ENCODE data around the gene MORC1. TPM values are rescaled to one million over a fixed set of nuclear protein-coding genes. Genes with fewer than 3 reads are reported as not detected.
A peak's percentile ranks its signal among the peaks of the same experiment; 100 is the strongest.
"Not testable (repeated sequence)": the region's sequence is repeated elsewhere in the genome, so short reads cannot be mapped to it uniquely, and the experiment has no call there.

Gene MORC1
- total RNA-seq, 1 donor from 2014 or later, result not detected

DNA sequence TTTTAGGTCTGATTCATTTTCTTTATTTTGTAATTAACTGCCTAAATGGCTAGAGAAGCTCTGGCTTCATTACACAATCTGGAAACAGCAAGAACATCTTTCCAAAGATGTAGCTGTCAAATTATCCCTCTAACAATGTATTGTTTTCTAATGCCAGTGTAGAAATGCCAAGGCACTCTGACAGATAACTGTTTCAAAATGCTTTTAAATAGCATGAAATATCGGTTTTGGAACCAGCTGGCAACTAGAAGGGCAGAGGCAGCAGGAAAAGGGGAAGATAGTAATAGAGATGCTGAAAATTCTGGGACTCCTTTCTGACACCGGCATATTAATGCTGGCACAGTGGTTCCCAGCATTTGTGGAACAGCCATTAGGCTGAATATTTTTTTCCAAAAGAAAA is 26.1 kb downstream of the MORC1 start:
- H3K36me3 Mint-ChIP-seq (ENCODE audit: low read depth), result no peaks in the 10 kb centered on the region
- no peaks in the 10 kb centered on the region for H3K4me1 Mint-ChIP-seq (ENCODE audit: low read depth)
- no peak overlapping the region for H3K27ac Mint-ChIP-seq
- intact Hi-C loops (cut with micrococcal nuclease), result no loop called here
- H3K9me3 Mint-ChIP-seq, result no peaks in the 10 kb centered on the region
- H3K4me3 Mint-ChIP-seq, result no peak overlapping the region
- H3K27me3 Mint-ChIP-seq (ENCODE audit: insufficient read depth), result peaks cover 21% of the 10 kb centered on the region
- DNase-seq (ENCODE audit: low spot score), result no peak

DNA sequence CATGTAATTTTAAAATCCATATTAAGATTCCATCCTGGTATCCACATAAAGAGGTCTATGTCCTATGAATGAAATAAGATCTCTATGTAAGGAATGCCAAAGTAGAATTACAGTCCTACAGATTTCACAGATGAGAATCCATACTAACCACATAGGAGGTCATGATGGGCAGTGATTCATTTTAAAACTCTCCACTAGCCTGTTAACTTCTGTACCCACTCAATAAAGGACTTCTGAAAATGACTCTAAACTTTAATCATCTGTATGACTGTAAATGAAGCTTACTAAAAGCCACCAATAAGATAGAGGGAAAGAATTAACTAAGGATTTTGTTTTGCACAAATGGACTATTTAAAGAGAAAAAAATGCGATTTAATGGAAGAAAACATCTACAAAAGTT is 28.7 kb downstream of the MORC1 start:
- Mint-ChIP-seq H3K9me3 (no peaks in the 10 kb centered on the region), H3K36me3 (ENCODE audit: low read depth) (no peaks in the 10 kb centered on the region), H3K4me1 (ENCODE audit: low read depth) (no peaks in the 10 kb centered on the region), H3K27ac (no peak overlapping the region), H3K4me3 (no peak overlapping the region), H3K27me3 (ENCODE audit: insufficient read depth) (peaks cover 25% of the 10 kb centered on the region)
- intact Hi-C loops (cut with micrococcal nuclease), result no loop called here
- no peak for DNase-seq (ENCODE audit: low spot score)

DNA sequence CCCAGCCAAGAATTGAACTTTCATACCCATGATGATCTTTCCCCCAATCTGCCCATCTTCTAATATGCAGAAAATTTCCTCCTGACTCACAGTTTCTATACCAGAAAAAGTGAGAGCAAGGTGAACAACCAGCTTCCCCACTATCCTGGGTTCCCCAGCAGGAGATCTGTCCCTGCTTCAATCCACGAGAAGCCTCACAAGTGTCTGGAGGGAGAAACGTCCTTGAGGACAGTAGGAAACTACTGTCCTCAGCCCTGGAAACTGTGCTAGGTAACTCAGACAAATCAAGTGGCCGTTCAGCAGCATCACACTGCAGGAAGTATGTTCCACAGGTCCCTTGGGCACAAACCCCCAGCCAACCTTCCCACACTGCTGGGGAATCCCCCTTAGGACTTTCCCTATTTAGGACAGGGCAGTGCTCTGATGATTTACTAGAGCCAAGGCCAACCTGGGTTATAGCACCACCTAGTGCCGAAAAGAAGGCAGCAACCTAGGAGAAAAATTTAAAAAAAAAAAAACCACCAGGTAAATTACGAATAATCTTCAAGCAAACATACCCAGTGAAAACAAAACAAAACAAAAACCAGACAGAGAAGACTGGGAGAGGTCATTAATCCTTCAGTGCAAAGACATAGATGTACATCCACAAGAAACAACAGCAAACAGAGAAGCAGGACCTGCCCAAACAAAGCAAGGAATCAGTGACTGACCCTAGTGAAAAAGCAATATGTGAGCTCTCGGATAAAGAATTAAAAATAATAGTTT is 36.0 kb downstream of the MORC1 start:
- Mint-ChIP-seq H3K4me1 (ENCODE audit: low read depth) (peaks cover 5% of the 10 kb centered on the region), H3K27ac (no peak overlapping the region), H3K9me3 (no peaks in the 10 kb centered on the region), H3K27me3 (ENCODE audit: insufficient read depth) (peaks cover 30% of the 10 kb centered on the region), H3K36me3 (ENCODE audit: low read depth) (no peaks in the 10 kb centered on the region), H3K4me3 (no peak overlapping the region)
- no peak for DNase-seq (ENCODE audit: low spot score)
- intact Hi-C loops (cut with micrococcal nuclease), result loop anchor here (1.0 to 5.0 kb wide), 5 partner anchors 32 to 593 kb away; no protein-coding TSS in a partner anchor

DNA sequence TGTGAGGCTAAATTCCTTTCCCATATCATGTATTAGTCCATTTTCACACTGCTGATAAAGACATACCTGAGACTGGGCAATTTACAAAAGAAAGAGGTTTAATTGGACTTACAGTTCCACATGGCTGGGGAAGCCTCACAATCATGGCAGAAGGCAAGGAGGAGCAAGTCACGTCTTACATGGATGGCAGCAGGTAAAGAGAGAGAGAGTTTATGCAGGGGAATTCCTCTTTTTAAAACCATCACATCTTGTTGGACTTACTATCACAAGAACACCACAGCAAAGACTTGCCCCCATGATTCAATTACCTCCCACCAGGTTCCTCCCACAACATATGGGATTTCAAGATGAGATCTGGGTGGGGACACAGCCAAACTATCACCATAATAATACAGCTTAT is 37.8 kb downstream of the MORC1 start:
- intact Hi-C loops (cut with micrococcal nuclease), result loop anchor here (5.0 kb wide), 1 partner anchor 163 kb away; no protein-coding TSS in a partner anchor
- peaks cover 29% of the 10 kb centered on the region for H3K27me3 Mint-ChIP-seq (ENCODE audit: insufficient read depth)
- H3K27ac Mint-ChIP-seq; H3K4me3 Mint-ChIP-seq; H3K36me3 Mint-ChIP-seq (ENCODE audit: low read depth); H3K4me1 Mint-ChIP-seq (ENCODE audit: low read depth); H3K9me3 Mint-ChIP-seq; DNase-seq (ENCODE audit: low spot score): not testable (repeated sequence)

DNA sequence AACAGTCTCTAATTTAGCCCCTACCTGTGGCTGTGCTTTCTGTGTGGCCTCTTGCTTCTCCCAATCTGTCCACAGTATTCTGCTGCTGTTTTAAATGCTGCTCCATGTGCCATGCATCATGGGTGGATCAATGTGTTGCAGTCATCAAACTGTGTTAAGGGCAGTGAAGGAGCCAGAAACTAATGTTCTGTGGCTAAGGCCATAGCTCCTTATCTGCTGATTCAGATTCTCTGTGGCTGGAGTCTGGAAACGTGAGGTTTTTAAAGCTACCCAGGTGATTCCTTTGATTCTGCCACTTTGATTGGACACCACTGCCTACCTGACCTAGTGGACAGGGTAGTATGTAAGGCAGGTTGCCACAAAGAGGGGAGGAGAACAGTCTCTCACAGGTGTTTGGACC is 44.8 kb downstream of the MORC1 start:
- Mint-ChIP-seq H3K9me3 (no peaks in the 10 kb centered on the region), H3K27ac (no peak overlapping the region), H3K4me3 (no peak overlapping the region), H3K4me1 (ENCODE audit: low read depth) (peaks cover 11% of the 10 kb centered on the region), H3K36me3 (ENCODE audit: low read depth) (no peaks in the 10 kb centered on the region), H3K27me3 (ENCODE audit: insufficient read depth) (peaks cover 13% of the 10 kb centered on the region)
- intact Hi-C loops (cut with micrococcal nuclease), result no loop called here
- DNase-seq (ENCODE audit: low spot score), result no peak

DNA sequence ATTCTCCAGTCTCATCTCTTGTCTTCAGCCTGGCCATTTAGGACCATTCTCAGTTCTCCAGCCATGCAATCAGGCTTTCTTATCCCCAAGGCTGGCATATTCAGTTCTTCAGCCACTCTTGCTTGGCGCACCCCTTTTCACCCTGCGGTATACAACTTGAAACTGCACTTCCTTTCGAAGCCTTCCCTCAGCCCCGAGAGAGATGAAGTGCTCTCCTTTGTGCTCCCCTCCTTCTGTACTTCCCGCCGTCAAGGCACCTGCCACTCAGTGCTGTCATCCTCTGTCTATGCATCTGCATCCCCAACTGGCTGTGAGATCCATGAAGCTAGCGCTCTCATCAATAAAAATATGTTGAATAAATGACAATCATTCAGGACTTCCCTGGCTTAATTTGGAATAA is 45.7 kb downstream of the MORC1 start:
- Mint-ChIP-seq H3K27me3 (ENCODE audit: insufficient read depth) (peaks cover 10% of the 10 kb centered on the region), H3K9me3 (no peaks in the 10 kb centered on the region), H3K36me3 (ENCODE audit: low read depth) (no peaks in the 10 kb centered on the region), H3K27ac (no peak overlapping the region), H3K4me3 (peak overlapping the region; percentile 57), H3K4me1 (ENCODE audit: low read depth) (peaks cover 11% of the 10 kb centered on the region)
- no peak for DNase-seq (ENCODE audit: low spot score)
- intact Hi-C loops (cut with micrococcal nuclease), result no loop called here

DNA sequence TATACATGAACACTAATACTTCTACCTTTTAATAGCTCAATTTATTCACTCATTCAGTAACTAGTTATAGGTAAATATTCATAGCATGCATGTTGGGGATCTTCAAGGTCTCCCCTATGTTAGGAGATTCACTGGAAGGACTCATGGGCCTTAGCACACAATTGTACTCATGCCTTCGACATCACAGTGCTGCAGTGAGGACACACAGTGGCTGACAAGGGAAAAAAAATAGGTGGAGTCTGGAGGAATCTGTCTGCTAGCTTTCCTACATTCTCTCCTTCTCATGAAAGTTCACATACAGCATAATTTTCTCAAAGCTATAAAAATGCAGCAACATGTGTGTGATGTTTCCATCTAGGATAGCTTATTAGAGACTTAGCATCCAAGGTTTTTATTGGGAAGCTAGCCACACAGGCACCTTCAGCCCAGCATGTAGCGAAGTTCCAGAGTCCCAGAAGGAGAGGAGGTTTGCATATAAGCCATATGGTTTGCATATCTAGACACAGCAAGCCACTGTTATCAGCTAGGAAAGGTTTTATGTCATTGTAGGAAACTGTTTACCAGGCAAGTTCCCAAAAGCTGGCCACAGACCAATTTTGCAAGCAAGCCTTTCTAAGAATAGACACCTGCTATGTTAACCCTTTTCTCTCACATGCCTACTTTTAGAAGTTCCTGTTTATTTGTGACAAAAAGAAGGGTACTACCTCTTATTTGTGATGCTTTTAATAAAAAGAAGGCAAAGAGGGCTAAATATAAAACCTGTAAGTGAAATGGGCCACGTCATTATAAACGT is 46.4 kb downstream of the MORC1 start:
- Mint-ChIP-seq H3K4me1 (ENCODE audit: low read depth) (peaks cover 11% of the 10 kb centered on the region), H3K4me3 (no peak overlapping the region), H3K27me3 (ENCODE audit: insufficient read depth) (peaks cover 8% of the 10 kb centered on the region), H3K36me3 (ENCODE audit: low read depth) (no peaks in the 10 kb centered on the region), H3K9me3 (no peaks in the 10 kb centered on the region), H3K27ac (no peak overlapping the region)
- no peak for DNase-seq (ENCODE audit: low spot score)
- intact Hi-C loops (cut with micrococcal nuclease), result no loop called here

DNA sequence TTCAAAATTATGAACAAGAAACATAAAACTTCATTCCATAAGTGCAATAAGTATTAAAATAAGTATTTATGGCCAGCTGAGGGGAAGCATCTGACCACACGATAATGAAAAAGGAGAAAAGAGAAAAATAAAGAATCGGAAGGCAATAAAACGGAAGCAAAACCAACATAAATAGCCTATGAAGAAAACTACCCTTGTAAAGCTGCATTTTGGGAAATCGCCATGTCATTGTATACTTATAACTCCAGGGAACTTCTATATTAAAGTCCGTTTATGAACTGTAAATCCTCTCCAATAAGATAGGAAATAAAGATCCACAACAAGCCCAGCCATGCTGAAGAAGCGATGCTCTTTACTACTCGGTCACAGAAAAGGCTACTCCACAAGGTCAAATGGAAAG is 47.7 kb downstream of the MORC1 start:
- peaks cover 11% of the 10 kb centered on the region for H3K4me1 Mint-ChIP-seq (ENCODE audit: low read depth)
- intact Hi-C loops (cut with micrococcal nuclease), result no loop called here
- no peak overlapping the region for H3K27ac Mint-ChIP-seq
- H3K27me3 Mint-ChIP-seq (ENCODE audit: insufficient read depth), result peaks cover 3% of the 10 kb centered on the region
- no peak overlapping the region for H3K4me3 Mint-ChIP-seq
- no peaks in the 10 kb centered on the region for H3K36me3 Mint-ChIP-seq (ENCODE audit: low read depth)
- no peaks in the 10 kb centered on the region for H3K9me3 Mint-ChIP-seq
- DNase-seq (ENCODE audit: low spot score), result no peak

DNA sequence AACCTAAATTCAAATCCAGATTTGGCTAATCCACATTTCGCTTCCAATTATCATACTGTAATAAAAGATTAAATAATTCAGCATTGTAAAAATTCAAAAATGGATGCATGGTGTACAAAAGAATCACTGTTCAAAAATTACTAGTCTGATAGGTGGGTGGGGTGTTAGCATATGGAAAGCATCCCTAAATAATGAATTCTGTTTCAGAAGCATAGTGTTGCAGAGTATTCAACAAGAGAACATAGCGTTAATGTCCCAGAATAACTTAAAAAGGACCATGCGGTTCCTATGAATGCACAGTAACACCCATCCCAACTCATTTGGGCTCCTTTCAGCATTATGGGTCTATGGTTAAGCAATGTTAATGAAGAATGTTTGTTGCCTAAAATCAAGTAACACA is 51.1 kb downstream of the MORC1 start:
- Mint-ChIP-seq H3K36me3 (ENCODE audit: low read depth) (no peaks in the 10 kb centered on the region), H3K27me3 (ENCODE audit: insufficient read depth) (peaks cover 10% of the 10 kb centered on the region), H3K9me3 (no peaks in the 10 kb centered on the region), H3K4me1 (ENCODE audit: low read depth) (peaks cover under 1% of the 10 kb centered on the region), H3K4me3 (no peak overlapping the region), H3K27ac (no peak overlapping the region)
- DNase-seq (ENCODE audit: low spot score), result no peak
- intact Hi-C loops (cut with micrococcal nuclease), result no loop called here

DNA sequence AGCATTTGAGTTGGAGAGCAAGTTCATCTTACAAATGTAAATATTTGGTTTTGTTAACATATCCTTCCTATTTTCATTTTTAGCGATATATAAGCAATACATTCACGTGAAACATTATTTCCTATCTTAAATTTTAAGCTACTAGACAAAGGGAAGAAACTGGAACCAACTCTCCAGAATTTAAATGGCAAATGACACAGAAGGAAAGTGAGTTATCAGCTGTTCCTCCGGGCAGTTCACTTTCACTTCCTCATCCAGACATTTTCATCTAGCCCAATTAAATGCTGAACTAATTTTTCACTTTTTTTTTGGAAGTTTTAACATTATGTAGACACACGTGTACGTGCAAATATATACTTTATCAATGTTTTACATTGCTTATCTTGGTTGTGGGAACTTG is 58.7 kb downstream of the MORC1 start:
- no peak for DNase-seq (ENCODE audit: low spot score)

DNA sequence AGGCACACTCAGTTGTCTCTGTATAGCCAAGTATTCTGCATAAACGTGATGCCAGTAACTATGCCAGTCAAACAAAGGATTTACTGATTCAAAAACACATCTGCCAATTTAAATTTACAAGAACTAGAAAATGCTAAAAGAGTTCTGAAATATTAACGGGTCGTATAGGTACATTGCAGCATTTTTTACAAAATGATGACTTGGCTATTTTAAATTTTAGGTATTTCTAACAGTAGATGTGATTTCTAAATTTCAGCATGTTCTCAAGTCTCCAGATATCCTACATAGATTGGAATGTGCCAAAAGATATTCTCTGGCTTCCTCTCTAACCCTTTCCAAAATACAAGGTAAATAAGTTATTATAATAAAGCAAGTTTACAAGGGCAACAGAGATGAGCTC is 60.3 kb downstream of the MORC1 start:
- no peaks in the 10 kb centered on the region for H3K9me3 Mint-ChIP-seq
- no peak for DNase-seq (ENCODE audit: low spot score)
- H3K4me3 Mint-ChIP-seq, result no peak overlapping the region
- H3K4me1 Mint-ChIP-seq (ENCODE audit: low read depth), result no peaks in the 10 kb centered on the region
- intact Hi-C loops (cut with micrococcal nuclease), result no loop called here
- H3K27me3 Mint-ChIP-seq (ENCODE audit: insufficient read depth), result peaks cover 22% of the 10 kb centered on the region
- H3K36me3 Mint-ChIP-seq (ENCODE audit: low read depth), result no peaks in the 10 kb centered on the region
- H3K27ac Mint-ChIP-seq, result no peak overlapping the region

More for the DNA sequence above, 58.7 kb downstream of the MORC1 start:
- H3K4me1 Mint-ChIP-seq (ENCODE audit: low read depth), result no peaks in the 10 kb centered on the region
- intact Hi-C loops (cut with micrococcal nuclease), result no loop called here
- H3K27ac Mint-ChIP-seq, result no peak overlapping the region
- H3K27me3 Mint-ChIP-seq (ENCODE audit: insufficient read depth), result peaks cover 22% of the 10 kb centered on the region
- no peak overlapping the region for H3K4me3 Mint-ChIP-seq
- H3K9me3 Mint-ChIP-seq, result no peaks in the 10 kb centered on the region
- no peaks in the 10 kb centered on the region for H3K36me3 Mint-ChIP-seq (ENCODE audit: low read depth)

DNA sequence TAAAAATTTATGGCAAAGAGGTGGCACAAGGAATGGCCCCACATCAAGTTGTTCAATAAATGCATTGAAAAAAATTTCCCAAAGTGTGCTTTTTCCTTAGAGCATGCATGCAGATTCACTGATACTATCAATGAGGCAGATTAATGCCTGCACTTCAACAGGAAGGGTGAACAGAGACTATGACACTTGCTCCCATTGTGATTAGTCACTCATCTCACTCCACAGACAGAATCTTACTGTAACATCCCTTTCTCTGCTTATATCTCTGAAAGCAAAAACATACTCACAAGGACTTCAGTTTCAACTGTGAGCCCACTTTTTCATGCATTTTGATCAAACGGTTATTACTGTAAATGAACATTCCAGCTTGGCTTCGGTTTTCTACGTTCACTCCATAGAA is 60.9 kb downstream of the MORC1 start:
- no peak for DNase-seq (ENCODE audit: low spot score)
- no peaks in the 10 kb centered on the region for H3K9me3 Mint-ChIP-seq
- H3K36me3 Mint-ChIP-seq (ENCODE audit: low read depth), result no peaks in the 10 kb centered on the region
- intact Hi-C loops (cut with micrococcal nuclease), result no loop called here
- H3K27ac Mint-ChIP-seq, result no peak overlapping the region
- no peaks in the 10 kb centered on the region for H3K4me1 Mint-ChIP-seq (ENCODE audit: low read depth)
- peaks cover 22% of the 10 kb centered on the region for H3K27me3 Mint-ChIP-seq (ENCODE audit: insufficient read depth)
- no peak overlapping the region for H3K4me3 Mint-ChIP-seq

DNA sequence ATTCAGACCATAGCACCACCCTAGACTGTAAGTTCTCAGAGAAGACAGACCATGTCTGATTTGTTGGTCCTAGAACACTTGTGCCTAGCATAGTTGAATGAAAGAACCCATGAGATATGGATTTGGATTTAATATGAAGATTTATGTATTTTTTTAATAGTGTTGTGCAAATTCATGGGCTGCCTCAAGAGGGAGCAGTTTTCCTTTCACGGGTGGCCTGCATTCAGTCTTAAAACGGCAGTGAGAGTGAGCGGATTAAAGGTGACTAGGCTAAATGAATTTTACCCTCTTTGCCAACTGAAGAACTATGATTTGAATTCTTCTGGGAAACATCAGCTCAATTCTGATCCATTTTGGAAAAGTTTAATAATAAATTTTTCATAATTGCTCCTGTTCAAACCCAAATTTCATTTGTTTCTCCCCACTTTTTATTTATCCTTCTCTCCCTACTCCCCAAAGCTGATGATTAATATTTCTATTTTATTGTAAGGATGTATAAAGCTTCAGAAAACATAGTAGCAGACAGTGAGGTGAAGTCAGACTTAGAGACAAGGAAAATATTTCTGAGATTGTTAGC is 67.3 kb downstream of the MORC1 start:
- H3K4me1 Mint-ChIP-seq (ENCODE audit: low read depth), result no peaks in the 10 kb centered on the region
- no peaks in the 10 kb centered on the region for H3K36me3 Mint-ChIP-seq (ENCODE audit: low read depth)
- no peak overlapping the region for H3K27ac Mint-ChIP-seq
- H3K9me3 Mint-ChIP-seq, result no peaks in the 10 kb centered on the region
- DNase-seq (ENCODE audit: low spot score), result no peak
- no peak overlapping the region for H3K4me3 Mint-ChIP-seq
- H3K27me3 Mint-ChIP-seq (ENCODE audit: insufficient read depth), result peaks cover 7% of the 10 kb centered on the region
- intact Hi-C loops (cut with micrococcal nuclease), result loop anchor here (1.0 kb wide), 1 partner anchor 32 kb away; no protein-coding TSS in a partner anchor
